Measurements from ENCODE around the gene PHACTR1.

PHACTR1 gene

DNA sequence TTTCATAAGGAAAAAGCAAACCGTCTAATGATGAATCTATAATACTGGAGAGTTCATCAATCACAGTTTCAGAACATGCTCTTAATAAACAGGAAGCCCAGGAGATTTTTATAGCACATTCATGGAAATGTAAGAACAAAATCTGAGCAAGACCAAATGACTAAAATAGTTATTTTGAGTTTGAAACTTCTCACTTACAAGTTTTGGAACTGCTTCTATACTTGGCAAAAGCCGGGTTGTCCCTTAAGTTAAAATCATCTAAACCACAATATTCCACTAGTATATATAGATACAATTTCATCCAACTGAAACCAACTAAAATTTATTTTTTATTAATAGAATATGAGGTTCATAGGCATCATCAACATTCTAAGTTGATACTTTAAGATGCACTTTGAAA, 268.2 kb downstream of the PHACTR1 start:
- H3K4me1 ChIP-seq (ENCODE audit: control insufficient read depth in 1 of 2, insufficient read depth in 1 of 2, low read depth in 1 of 2, low read length in 1 of 2), result no peaks in the 10 kb centered on the region
- no peaks in the 10 kb centered on the region for H3K27me3 ChIP-seq
- no peak overlapping the region for H3K27ac ChIP-seq
- no peaks in the 10 kb centered on the region for H3K36me3 ChIP-seq
- TF ChIP-seq, protein P1, sequence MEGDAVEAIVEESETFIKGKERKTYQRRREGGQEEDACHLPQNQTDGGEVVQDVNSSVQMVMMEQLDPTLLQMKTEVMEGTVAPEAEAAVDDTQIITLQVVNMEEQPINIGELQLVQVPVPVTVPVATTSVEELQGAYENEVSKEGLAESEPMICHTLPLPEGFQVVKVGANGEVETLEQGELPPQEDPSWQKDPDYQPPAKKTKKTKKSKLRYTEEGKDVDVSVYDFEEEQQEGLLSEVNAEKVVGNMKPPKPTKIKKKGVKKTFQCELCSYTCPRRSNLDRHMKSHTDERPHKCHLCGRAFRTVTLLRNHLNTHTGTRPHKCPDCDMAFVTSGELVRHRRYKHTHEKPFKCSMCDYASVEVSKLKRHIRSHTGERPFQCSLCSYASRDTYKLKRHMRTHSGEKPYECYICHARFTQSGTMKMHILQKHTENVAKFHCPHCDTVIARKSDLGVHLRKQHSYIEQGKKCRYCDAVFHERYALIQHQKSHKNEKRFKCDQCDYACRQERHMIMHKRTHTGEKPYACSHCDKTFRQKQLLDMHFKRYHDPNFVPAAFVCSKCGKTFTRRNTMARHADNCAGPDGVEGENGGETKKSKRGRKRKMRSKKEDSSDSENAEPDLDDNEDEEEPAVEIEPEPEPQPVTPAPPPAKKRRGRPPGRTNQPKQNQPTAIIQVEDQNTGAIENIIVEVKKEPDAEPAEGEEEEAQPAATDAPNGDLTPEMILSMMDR (IDR thresholded peaks at IDR 0.05), result no peak
- no peak overlapping the region for H3K4me3 ChIP-seq (ENCODE audit: low read depth in 1 of 2, low read length in 1 of 2)
- no peaks in the 10 kb centered on the region for H3K9me3 ChIP-seq

DNA sequence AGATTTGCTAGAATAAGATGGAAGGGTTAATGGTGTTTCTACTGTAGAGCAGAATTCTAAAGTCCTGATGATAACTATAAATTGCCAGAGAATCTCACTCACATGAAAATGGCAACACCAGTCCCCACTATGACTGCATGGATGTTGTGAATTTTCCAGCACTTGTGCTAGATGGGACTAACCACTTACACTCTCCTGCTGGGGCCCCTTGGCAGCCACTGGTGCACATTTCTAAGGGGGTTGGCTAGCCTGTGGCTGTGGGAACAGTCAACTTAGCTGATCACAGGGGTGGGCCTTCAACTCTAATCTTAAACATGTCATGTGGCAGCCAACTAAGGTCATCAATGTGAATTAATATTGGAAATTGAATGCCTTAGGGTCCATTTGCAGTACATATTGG, 271.2 kb downstream of the PHACTR1 start:
- no peaks in the 10 kb centered on the region for H3K27me3 ChIP-seq
- H3K36me3 ChIP-seq, result no peaks in the 10 kb centered on the region
- H3K4me3 ChIP-seq (ENCODE audit: low read depth in 1 of 2, low read length in 1 of 2), result no peak overlapping the region
- H3K9me3 ChIP-seq, result no peaks in the 10 kb centered on the region
- H3K4me1 ChIP-seq (ENCODE audit: control insufficient read depth in 1 of 2, insufficient read depth in 1 of 2, low read depth in 1 of 2, low read length in 1 of 2), result no peaks in the 10 kb centered on the region
- TF ChIP-seq, protein P1 (IDR thresholded peaks at IDR 0.05), result no peak
- no peak overlapping the region for H3K27ac ChIP-seq

DNA sequence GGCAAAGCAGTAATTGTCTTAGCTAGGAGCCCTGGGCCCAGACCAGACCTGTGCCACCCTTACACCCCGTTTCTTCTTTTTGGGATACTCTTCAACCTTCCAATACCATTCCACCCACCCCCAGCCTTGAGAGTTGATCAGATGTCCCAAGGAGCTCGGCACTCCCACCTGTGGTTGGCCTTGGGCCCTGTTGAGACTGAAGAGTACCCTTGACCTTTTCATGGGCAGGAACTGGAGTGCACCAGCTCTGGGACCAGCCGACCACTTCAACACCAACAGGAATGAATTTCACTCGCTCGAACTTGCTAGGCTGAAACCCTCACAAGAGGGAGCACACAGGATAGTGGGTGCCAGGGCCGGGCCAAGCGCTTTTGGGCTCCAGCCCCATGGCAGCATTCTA, 273.6 kb downstream of the PHACTR1 start:
- Histone ChIP-seq H3K4me1 (ENCODE audit: control insufficient read depth in 1 of 2, insufficient read depth in 1 of 2, low read depth in 1 of 2, low read length in 1 of 2) (no peaks in the 10 kb centered on the region), H3K4me3 (ENCODE audit: low read depth in 1 of 2, low read length in 1 of 2) (no peak overlapping the region), H3K27me3 (no peaks in the 10 kb centered on the region), H3K36me3 (no peaks in the 10 kb centered on the region), H3K9me3 (no peaks in the 10 kb centered on the region), H3K27ac (no peak overlapping the region)
- TF ChIP-seq, protein P1 (IDR thresholded peaks at IDR 0.05), result no peak

DNA sequence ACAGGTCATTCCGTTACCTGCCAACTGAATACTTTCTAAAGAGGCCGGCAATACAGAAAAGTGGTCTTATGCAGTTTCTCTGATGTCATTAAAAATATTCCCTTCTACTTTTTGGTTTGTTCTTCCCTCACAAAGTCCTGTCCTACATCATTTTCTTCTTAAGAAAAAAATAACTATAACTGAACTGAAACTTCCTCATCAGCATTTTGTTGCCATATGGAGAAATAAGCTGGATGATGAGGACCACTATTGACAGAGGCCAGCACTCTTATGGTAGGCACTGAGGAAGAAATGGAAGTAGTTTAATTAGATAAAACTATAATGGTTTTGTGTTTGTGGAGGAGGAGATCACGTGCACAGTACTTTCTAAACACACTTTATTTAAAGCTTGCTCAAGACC, 274.9 kb downstream of the PHACTR1 start:
- H3K36me3 ChIP-seq, result no peaks in the 10 kb centered on the region
- H3K27me3 ChIP-seq, result no peaks in the 10 kb centered on the region
- no peak overlapping the region for H3K4me3 ChIP-seq (ENCODE audit: low read depth in 1 of 2, low read length in 1 of 2)
- TF ChIP-seq, protein P1 (IDR thresholded peaks at IDR 0.05), result no peak
- H3K9me3 ChIP-seq, result no peaks in the 10 kb centered on the region
- no peak overlapping the region for H3K27ac ChIP-seq
- H3K4me1 ChIP-seq (ENCODE audit: control insufficient read depth in 1 of 2, insufficient read depth in 1 of 2, low read depth in 1 of 2, low read length in 1 of 2), result no peaks in the 10 kb centered on the region

DNA sequence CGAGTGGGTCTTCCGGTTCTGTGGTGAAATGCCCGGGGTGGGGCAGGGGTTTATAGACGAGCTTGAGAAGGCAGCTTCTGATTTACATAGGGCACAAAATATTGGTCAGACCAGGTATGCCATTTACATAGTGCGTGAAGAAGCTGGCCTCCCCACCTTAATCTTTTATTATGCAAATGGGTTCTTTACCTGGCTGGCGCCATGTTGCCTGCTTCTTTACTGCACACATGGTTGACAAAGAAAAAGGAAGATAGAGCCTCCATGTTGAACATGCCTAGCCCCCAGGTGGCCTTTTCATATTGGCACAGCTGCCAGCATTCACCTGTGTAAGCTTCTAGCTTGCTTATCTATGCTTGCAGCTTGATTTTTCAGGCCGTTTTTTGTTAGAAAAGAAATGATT, 276.2 kb downstream of the PHACTR1 start:
- Histone ChIP-seq H3K27me3 (no peaks in the 10 kb centered on the region), H3K4me3 (ENCODE audit: low read depth in 1 of 2, low read length in 1 of 2) (no peak overlapping the region), H3K36me3 (no peaks in the 10 kb centered on the region), H3K9me3 (no peaks in the 10 kb centered on the region), H3K4me1 (ENCODE audit: control insufficient read depth in 1 of 2, insufficient read depth in 1 of 2, low read depth in 1 of 2, low read length in 1 of 2) (no peaks in the 10 kb centered on the region), H3K27ac (no peak overlapping the region)
- TF ChIP-seq, protein P1 (IDR thresholded peaks at IDR 0.05), result no peak
